Activated naive CD8-positive, alpha-beta T cell (primary cell): ENCODE measurements around the gene FBXL19.
A peak's percentile ranks its signal among the peaks of the same experiment; 100 is the strongest.

Experiments used
- H3K27ac Mint-ChIP-seq: one replicate; pipeline ENCODE4 v1.8.0; 2021; ENCODE audit warnings: mixed read lengths
- H3K27me3 Mint-ChIP-seq: one replicate; pipeline ENCODE4 v1.8.0; 2021; ENCODE audit warnings: mixed read lengths
- H3K36me3 Mint-ChIP-seq: one replicate; pipeline ENCODE4 v1.8.0; 2021; ENCODE audit warnings: mixed read lengths
- H3K4me1 Mint-ChIP-seq: one replicate; pipeline ENCODE4 v1.8.0; 2021; ENCODE audit warnings: low read depth, mixed read lengths
- H3K4me3 Mint-ChIP-seq: one replicate; pipeline ENCODE4 v1.8.0; 2021; ENCODE audit warnings: mild to moderate bottlenecking, mixed read lengths
- H3K9me3 Mint-ChIP-seq: one replicate; pipeline ENCODE4 v1.8.0; 2021; ENCODE audit warnings: low read depth, mixed read lengths

Gene FBXL19, protein sequence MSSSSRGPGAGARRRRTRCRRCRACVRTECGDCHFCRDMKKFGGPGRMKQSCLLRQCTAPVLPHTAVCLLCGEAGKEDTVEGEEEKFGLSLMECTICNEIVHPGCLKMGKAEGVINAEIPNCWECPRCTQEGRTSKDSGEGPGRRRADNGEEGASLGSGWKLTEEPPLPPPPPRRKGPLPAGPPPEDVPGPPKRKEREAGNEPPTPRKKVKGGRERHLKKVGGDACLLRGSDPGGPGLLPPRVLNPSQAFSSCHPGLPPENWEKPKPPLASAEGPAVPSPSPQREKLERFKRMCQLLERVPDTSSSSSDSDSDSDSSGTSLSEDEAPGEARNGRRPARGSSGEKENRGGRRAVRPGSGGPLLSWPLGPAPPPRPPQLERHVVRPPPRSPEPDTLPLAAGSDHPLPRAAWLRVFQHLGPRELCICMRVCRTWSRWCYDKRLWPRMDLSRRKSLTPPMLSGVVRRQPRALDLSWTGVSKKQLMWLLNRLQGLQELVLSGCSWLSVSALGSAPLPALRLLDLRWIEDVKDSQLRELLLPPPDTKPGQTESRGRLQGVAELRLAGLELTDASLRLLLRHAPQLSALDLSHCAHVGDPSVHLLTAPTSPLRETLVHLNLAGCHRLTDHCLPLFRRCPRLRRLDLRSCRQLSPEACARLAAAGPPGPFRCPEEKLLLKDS

DNA sequence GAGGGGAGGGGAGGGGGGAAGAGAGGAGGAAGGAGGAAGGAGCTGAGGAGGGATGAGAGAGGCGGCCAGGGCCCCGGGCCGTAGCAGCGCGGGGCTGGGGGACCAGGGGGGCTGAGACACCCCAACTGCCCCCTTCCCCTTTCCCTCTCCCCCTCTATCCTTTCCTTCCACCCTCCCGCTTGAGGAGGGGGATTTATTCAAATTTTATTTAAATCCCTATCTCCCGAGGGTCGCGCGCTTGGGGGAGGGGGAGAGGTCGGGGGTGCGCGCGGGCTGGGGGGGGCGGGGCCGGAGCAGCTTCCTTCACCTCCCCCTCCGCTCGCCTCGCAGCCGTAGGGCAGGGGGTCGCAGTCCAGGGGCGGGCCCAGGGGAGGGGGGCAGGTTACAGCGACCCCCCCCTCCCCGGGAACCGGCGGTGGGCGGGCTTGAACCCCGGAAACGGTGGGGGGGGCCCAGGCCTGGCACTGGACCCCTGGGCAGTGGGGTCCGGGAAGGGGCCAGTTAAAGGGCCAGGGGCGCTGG, at the start of gene FBXL19:
TSS of gene FBXL19 (plus strand) at position 19 of the 522 bp plus-strand sequence. CDS start 2,183 bp downstream, outside the sequence.
- H3K4me3 Mint-ChIP-seq, result peak within 1 kb of the TSS; percentile 99
- peaks cover 7% of the 10 kb centered on the region for H3K4me1 Mint-ChIP-seq
- H3K27ac Mint-ChIP-seq, result peak within 1 kb of the TSS; percentile 100

DNA sequence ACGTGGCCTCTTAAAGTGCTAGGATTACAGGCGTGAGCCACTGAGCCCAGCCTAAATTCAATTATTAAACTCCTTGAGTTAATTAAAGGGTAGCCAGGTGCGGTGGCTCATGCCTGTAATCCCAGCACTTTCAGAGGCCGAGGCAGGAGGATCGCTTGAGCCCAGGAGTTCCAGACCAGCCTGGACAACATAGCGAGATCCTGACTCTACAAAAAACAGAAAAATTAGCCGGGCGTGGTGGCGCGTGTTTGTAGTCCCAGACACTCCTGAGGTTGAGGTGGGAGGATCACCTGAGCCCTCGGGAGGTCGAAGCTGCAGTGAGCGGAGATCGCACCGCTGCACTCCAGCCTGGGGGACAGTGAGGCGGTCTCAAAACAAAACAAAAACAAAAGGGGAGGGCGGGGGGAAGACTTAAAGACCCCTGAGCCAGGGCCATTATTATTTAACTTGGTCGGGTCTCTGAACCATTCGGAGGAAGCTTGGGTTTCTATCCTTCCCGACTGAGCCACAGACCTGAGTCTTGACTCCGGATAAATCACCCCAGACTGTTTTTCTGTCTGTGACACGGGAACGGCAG, 49.0 kb upstream of the FBXL19 start:
- H3K36me3 Mint-ChIP-seq, result peaks cover 3% of the 10 kb centered on the region
- no peaks in the 10 kb centered on the region for H3K27me3 Mint-ChIP-seq
- peak overlapping the region; percentile 98 for H3K27ac Mint-ChIP-seq
- H3K9me3 Mint-ChIP-seq, result no peaks in the 10 kb centered on the region
- H3K4me3 Mint-ChIP-seq, result peak overlapping the region; percentile 98
- H3K4me1 Mint-ChIP-seq, result peaks cover 36% of the 10 kb centered on the region

More for the DNA sequence above, at the start of gene FBXL19:
- H3K36me3 Mint-ChIP-seq, result no peaks in the 10 kb centered on the region
- H3K27me3 Mint-ChIP-seq, result no peaks in the 10 kb centered on the region
- H3K9me3 Mint-ChIP-seq, result no peaks in the 10 kb centered on the region

DNA sequence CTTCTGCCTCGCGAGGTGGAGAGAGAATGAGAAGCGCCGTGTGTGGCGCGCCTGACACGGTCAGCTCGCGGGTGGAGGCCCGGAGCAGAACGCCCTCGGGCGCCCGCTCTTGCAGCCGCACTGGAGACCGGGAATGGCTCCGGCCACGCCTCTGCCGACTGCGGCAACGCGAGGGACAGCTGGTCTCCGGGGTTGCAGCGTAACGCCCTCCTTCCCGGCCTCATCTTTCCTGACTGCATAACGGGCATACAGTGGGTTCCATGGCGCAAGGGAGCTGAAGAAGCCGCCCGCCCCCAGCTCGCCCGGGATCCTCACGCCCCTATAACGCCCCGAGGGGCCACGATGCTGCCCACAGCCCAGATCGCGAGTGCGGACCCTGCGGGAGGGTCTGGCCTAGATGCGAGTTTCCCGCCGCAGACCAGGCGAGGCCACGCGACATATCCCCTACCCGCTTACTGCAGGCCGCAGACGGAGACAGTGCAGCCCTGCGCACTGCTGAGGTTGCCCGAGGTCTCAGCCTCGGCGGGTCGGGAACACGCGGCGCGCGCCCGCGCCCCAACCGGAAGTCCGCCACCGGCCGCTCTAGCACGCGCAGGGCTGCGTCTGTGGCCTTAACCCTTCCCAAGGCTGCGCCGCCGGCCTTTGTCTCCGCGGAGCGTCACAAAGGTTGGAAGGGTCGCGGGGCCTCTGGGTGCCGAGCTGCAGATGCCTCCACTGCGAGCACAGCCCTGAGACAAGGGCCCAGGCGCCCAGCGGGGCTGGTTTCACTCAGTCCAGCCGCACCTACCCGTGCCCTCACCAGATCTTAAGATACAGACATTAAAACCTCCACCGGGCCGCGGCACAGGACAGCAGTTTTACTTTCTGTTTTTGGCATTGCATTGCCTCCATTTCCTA, 48.3 kb upstream of the FBXL19 start:
- Mint-ChIP-seq H3K27ac (peak overlapping the region; percentile 98), H3K9me3 (no peaks in the 10 kb centered on the region), H3K36me3 (peaks cover 3% of the 10 kb centered on the region), H3K4me1 (peaks cover 36% of the 10 kb centered on the region), H3K4me3 (peak overlapping the region; percentile 98), H3K27me3 (no peaks in the 10 kb centered on the region)

DNA sequence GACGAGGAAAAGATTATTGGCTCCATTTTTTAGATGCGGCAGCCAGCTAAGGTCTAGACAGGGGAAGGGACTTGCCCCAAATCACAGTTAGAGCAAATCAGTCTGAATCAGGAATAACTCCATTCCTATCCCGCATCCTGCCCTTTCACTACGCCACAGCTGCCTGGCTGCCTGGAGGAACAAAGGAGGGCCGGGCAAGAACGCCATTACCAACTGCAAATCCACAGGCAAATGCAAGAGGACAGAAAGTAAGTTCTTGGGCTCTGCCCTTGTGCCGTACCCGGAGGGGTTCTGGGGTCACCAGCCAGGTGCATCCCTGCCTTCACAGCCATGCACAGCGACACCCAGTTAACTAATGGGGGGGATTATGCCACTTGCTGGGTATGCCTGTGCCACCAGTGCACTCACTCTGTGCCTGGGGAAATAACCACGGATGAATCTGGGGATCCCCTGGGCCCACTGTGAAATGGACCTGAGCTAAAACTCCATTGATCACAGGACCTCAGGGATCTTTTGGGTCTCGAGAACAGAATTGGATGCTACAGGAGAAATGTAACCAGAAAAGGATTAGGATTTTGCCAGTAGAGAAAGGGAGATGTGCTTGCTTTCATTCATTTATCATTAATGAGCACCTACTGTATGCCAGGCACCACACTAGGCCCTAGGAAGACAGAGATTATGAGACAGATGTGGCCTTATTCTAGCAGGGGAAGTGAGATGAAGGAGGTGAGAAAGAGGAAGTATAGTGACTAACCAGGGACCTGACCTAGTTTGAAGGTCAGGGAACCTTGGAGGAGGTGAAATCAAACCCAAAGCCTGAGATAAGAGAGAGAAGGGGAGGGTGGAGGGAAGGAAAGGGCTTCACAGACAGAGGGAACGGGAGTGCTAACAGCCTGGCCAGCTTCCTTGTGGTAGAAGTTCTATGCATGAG, 47.2 kb upstream of the FBXL19 start:
- Mint-ChIP-seq H3K27me3 (no peaks in the 10 kb centered on the region), H3K4me3 (peak overlapping the region; percentile 98), H3K4me1 (peaks cover 36% of the 10 kb centered on the region), H3K36me3 (peaks cover 3% of the 10 kb centered on the region), H3K9me3 (no peaks in the 10 kb centered on the region), H3K27ac (peak overlapping the region; percentile 98)

DNA sequence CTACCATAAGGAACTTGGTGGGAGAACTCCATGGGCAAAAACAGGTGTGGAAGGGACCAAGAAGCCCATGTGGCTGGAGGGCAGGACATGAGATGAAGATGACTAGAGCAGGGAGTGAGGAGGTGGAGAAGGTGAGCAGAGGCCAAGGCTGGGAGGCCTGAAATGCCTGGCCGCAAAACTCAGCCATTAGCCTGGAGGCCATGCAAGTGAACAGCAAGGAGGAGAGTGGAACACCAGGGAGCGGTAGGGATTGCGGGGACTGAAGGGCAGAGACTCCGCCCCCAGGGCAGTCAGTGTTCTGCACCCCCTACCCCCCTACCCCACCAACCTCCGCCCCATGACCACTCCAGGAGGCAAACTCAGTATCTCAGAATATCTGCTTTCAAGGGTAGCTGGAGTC, 46.5 kb upstream of the FBXL19 start:
- Mint-ChIP-seq H3K4me3 (peak overlapping the region; percentile 98), H3K9me3 (no peaks in the 10 kb centered on the region), H3K27ac (peak overlapping the region; percentile 98), H3K36me3 (peaks cover 3% of the 10 kb centered on the region), H3K27me3 (no peaks in the 10 kb centered on the region), H3K4me1 (peaks cover 36% of the 10 kb centered on the region)

DNA sequence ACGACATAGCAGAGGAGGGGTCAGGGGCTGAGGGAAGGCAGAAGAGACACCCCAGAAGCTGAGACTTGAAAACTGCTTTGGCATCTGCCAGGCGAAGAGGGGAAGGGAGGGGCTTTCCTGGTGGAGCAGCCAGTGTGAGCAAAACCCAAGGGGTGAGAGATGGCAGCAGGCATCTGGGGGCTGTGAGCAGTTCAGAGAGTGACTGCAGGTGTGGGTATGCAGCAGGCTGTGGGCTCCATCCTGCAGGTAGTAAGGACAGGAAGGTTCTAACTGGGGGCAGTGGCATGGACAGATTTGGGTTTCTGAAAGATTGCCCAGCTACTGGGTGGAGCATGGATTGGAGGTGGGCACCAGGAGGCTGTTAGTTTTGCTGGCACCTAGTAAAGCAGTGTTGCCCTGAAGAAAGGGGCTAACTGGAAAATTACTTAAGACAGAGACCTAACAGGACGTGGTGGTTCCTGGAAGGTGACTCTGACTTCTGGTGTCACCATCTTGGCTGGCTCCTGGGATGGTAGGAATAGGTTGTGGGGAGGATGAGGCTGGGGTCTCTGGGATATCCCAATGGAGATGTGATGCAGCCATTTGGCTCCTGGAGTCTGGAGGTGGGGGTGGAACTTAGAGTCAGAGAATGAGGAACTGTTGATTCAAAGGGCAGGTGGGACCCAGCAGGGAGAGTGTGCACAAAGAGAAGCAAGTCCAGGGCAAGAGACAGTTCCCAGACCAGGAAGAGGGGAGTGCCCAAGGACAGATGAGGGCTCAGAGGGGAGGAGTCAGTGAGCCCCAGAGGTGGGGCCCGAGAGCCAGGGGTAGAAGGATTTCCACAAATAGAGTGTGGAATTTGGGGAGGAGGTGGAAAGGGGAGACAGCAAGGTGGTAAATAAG, 40.7 kb upstream of the FBXL19 start:
- H3K4me1 Mint-ChIP-seq, result peaks cover 25% of the 10 kb centered on the region
- H3K9me3 Mint-ChIP-seq, result no peaks in the 10 kb centered on the region
- peak overlapping the region; percentile 68 for H3K27ac Mint-ChIP-seq
- H3K27me3 Mint-ChIP-seq, result no peaks in the 10 kb centered on the region
- peaks cover 3% of the 10 kb centered on the region for H3K36me3 Mint-ChIP-seq
- no peak overlapping the region for H3K4me3 Mint-ChIP-seq

DNA sequence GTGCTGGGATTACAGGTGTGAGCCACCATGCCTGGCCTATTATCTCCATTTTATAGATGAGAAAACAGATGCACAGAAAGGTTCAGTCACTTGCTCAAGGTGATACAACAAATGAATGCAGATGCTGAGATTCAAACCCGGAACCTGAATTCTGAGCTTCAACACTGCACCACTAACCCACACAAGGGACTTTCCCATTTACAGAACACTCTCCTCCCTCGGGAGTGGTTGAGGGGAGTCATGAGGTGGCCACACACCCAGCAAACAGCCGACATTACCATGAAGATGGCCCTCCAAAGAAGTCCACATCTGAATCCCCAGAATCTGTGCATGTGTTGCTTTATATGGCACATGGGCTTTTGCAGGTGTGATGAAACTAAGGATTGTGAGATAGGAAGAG, 38.6 kb upstream of the FBXL19 start:
- H3K36me3 Mint-ChIP-seq, result peaks cover 3% of the 10 kb centered on the region

DNA sequence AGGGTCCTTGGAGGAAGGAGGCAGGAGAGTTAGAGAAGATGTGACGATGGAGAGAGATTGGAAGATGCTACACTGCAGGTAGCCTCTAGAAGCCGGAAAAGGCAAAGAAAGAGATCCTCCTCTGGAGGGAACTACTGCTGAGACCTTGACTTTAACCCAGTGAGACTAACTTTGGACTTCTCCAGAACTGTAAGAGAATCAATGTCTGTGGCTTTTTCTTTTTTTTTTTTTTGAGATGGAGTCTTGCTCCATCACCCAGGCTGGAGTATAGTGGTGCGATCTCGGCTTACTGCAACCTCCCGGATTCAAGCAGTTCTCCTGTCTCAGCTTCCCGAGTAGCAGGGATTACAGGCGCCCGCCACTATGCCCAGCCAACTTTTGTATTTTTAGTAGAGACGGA, 38.2 kb upstream of the FBXL19 start:
- Mint-ChIP-seq H3K4me3 (no peak overlapping the region), H3K4me1 (peaks cover 24% of the 10 kb centered on the region), H3K9me3 (no peaks in the 10 kb centered on the region), H3K27ac (peak overlapping the region; percentile 50), H3K36me3 (peaks cover 3% of the 10 kb centered on the region), H3K27me3 (no peaks in the 10 kb centered on the region)

More for the DNA sequence above, 38.6 kb upstream of the FBXL19 start:
- peak overlapping the region; percentile 50 for H3K27ac Mint-ChIP-seq
- H3K4me1 Mint-ChIP-seq, result peaks cover 24% of the 10 kb centered on the region
- H3K27me3 Mint-ChIP-seq, result no peaks in the 10 kb centered on the region
- no peak overlapping the region for H3K4me3 Mint-ChIP-seq
- H3K9me3 Mint-ChIP-seq, result no peaks in the 10 kb centered on the region

DNA sequence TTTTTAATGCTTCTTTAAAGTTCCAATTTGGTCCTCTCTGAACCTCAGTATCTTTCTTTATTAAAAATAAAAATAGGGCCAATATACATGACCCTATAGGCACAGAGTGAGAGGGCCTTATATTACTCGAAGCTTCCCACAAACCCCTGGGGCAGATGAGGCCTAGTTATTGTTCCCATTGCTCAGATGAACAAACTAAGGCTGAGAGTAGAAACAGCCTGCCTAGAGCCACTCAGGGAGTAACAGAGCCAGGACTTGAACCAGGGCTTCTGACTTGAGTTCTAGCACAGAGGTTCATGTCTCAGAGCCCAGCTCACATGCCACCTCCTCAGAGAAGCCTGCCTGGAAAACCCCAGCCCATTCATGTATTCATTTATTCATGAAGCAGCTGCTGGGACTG, 37.2 kb upstream of the FBXL19 start:
- H3K36me3 Mint-ChIP-seq, result peaks cover 3% of the 10 kb centered on the region

DNA sequence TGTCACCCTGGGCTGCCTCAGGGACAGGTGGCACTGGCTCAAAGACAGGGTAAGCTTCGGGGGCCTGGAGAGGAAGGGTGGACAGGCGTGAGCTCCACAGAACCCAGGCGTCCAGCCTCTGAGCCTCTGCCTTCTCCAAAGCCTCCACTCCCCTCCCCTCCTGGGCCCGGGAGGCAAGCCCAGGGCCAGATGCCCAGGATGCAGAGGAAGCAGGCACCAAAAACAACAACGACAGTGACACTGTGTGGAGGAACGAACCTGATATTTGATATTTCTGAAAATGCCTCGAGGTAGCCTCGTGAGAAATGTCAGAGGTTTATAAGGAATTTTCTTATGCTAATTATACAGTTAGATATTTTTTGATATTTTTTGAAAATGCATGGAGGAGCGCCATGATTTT, 35.4 kb upstream of the FBXL19 start:
- H3K27me3 Mint-ChIP-seq, result no peaks in the 10 kb centered on the region
- peaks cover 21% of the 10 kb centered on the region for H3K4me1 Mint-ChIP-seq
- no peaks in the 10 kb centered on the region for H3K9me3 Mint-ChIP-seq
- peaks cover 5% of the 10 kb centered on the region for H3K36me3 Mint-ChIP-seq
- no peak overlapping the region for H3K4me3 Mint-ChIP-seq
- H3K27ac Mint-ChIP-seq, result no peak overlapping the region

More for the DNA sequence above, 37.2 kb upstream of the FBXL19 start:
- Mint-ChIP-seq H3K27ac (no peak overlapping the region), H3K4me3 (no peak overlapping the region), H3K27me3 (no peaks in the 10 kb centered on the region), H3K4me1 (peaks cover 24% of the 10 kb centered on the region), H3K9me3 (no peaks in the 10 kb centered on the region)

DNA sequence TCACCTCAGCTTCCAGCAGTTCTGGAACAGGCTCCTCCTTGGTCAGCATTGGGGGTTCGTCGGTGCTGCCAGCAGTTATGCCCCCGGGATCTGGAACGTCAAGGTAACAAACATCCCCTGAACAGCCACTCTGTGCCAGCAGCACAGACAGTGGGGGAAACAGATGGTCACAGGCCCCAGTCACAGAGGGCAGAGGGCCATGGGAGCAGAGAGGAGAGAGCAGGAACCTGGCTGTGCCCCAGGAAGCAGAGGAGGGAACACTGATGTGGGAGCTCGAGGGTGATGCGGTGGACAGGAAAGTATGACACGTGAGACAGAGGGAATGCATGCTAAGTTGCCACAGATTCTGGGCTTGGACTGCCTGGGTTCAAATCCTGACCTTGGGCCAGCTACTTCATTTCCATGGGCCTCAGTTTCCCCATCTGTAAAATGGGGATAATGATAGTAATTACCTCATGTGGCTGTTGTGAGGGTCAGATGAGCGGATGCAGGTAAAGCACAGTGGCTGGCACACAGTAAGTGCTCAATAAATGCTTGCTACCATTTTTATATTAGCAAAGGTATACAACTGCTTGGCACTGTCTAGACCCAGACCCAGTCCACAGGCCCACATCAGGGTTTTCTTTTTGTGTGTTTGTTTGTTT, 34.4 kb upstream of the FBXL19 start:
- Mint-ChIP-seq H3K27me3 (no peaks in the 10 kb centered on the region), H3K4me3 (no peak overlapping the region), H3K36me3 (peaks cover 5% of the 10 kb centered on the region), H3K4me1 (peaks cover 24% of the 10 kb centered on the region), H3K9me3 (no peaks in the 10 kb centered on the region), H3K27ac (no peak overlapping the region)

DNA sequence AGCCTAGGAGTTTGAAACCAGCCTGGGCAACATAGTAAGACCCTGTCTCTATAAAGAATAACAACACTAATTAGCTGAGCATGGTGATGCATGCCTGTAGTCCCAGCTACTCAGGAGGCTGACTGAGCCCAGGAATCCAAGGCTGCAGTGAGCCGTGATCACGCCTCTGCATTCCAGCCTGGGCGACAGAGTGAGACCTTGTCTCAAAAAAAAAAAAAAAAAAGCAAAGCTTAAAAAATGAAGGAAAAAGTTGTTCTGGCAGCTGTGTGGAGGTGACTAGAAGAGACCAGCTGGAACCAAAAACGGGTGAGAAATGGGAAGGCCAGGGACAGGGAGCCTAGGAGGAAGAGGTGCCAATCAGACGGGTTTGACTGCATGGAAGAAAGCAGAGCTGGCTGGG, 33.7 kb upstream of the FBXL19 start:
- no peak overlapping the region for H3K4me3 Mint-ChIP-seq
- no peak overlapping the region for H3K27ac Mint-ChIP-seq
- H3K36me3 Mint-ChIP-seq, result peaks cover 5% of the 10 kb centered on the region
- no peaks in the 10 kb centered on the region for H3K9me3 Mint-ChIP-seq
- H3K4me1 Mint-ChIP-seq, result peaks cover 28% of the 10 kb centered on the region
- no peaks in the 10 kb centered on the region for H3K27me3 Mint-ChIP-seq
